Glutamatergic neuron (in vitro differentiated cells): ENCODE measurements around the gene ITGA2. TPM values are rescaled to one million over a fixed set of nuclear protein-coding genes. Genes with fewer than 3 reads are reported as not detected.

Source experiments
- DNase-seq: peaks from one replicate; pipeline ENCODE4 v3.0.0; 2022
- H3K27ac Mint-ChIP-seq: one replicate; pipeline ENCODE4 v1.8.0; 2020; ENCODE audit warnings: mild to moderate bottlenecking, mixed read lengths, inconsistent platforms; ENCODE audit not compliant: unreplicated experiment
- H3K27me3 Mint-ChIP-seq: one replicate; pipeline ENCODE4 v1.8.0; 2020; ENCODE audit warnings: mild to moderate bottlenecking, moderate library complexity, mixed read lengths, inconsistent platforms; ENCODE audit not compliant: unreplicated experiment
- H3K36me3 Mint-ChIP-seq: one replicate; pipeline ENCODE4 v1.8.0; 2020; ENCODE audit warnings: mild to moderate bottlenecking, mixed read lengths, inconsistent platforms; ENCODE audit not compliant: unreplicated experiment
- H3K4me1 Mint-ChIP-seq: one replicate; pipeline ENCODE4 v1.8.0; 2020; ENCODE audit warnings: mild to moderate bottlenecking, low read depth, mixed read lengths, inconsistent platforms; ENCODE audit not compliant: unreplicated experiment
- H3K4me3 Mint-ChIP-seq: one replicate; pipeline ENCODE4 v1.8.0; 2020; ENCODE audit warnings: mild to moderate bottlenecking, mixed read lengths, inconsistent platforms; ENCODE audit not compliant: unreplicated experiment
- H3K9me3 Mint-ChIP-seq: one replicate; pipeline ENCODE4 v1.8.0; 2020; ENCODE audit warnings: mild to moderate bottlenecking, moderate library complexity, mixed read lengths, inconsistent platforms; ENCODE audit not compliant: unreplicated experiment
- CTCF ChIP-seq: fragments of 200-600 bp; sonication (generic); IDR thresholded peaks from one replicate; pipeline ENCODE4 v1.5.0; 2021; ENCODE audit not compliant: partially characterized antibody, unreplicated experiment
- total RNA-seq: library from RNA; stranded (reverse); fragmentation: NEBNext Ultra II Directional; extraction: Animal tissue kit (Norgen Biotek cat#: 25700); gene quantifications from one replicate; pipeline ENCODE4 v1.2.1, GENCODE V29; 2021; ENCODE audit not compliant: unreplicated experiment

The ITGA2 gene
- total RNA-seq, 1 donor from 2014 or later, result not detected

- H3K9me3 Mint-ChIP-seq, result no peaks in the 10 kb centered on the region
- no peaks in the 10 kb centered on the region for H3K27me3 Mint-ChIP-seq
- H3K36me3 Mint-ChIP-seq, result no peaks in the 10 kb centered on the region
- H3K4me1 Mint-ChIP-seq, result no peaks in the 10 kb centered on the region
- no peak overlapping the region for H3K4me3 Mint-ChIP-seq
- TF ChIP-seq CTCF, result no peak
- DNase-seq, result no peak
- H3K27ac Mint-ChIP-seq, result no peak overlapping the region
Observed at GRCh38 chr5:53027913-53028312, 38.8 kb downstream of the ITGA2 start.

- H3K9me3 Mint-ChIP-seq, result no peaks in the 10 kb centered on the region
- H3K4me3 Mint-ChIP-seq, result no peak overlapping the region
- H3K27me3 Mint-ChIP-seq, result no peaks in the 10 kb centered on the region
- no peak for TF ChIP-seq CTCF
- no peaks in the 10 kb centered on the region for H3K36me3 Mint-ChIP-seq
- no peak overlapping the region for H3K27ac Mint-ChIP-seq
- no peaks in the 10 kb centered on the region for H3K4me1 Mint-ChIP-seq
- no peak for DNase-seq
Observed at GRCh38 chr5:53029608-53030007, 40.5 kb downstream of the ITGA2 start.

GRCh38 chr5:53030893-53031292, 41.7 kb downstream of the ITGA2 start:
- no peaks in the 10 kb centered on the region for H3K36me3 Mint-ChIP-seq
- no peaks in the 10 kb centered on the region for H3K4me1 Mint-ChIP-seq
- no peak for TF ChIP-seq CTCF
- DNase-seq, result no peak
- H3K27ac Mint-ChIP-seq, result no peak overlapping the region
- H3K27me3 Mint-ChIP-seq, result no peaks in the 10 kb centered on the region
- no peak overlapping the region for H3K4me3 Mint-ChIP-seq
- no peaks in the 10 kb centered on the region for H3K9me3 Mint-ChIP-seq

- H3K4me1 Mint-ChIP-seq, result no peaks in the 10 kb centered on the region
- no peak overlapping the region for H3K4me3 Mint-ChIP-seq
- H3K9me3 Mint-ChIP-seq, result no peaks in the 10 kb centered on the region
- no peak for DNase-seq
- no peaks in the 10 kb centered on the region for H3K27me3 Mint-ChIP-seq
- no peak for TF ChIP-seq CTCF
- H3K27ac Mint-ChIP-seq, result no peak overlapping the region
- no peaks in the 10 kb centered on the region for H3K36me3 Mint-ChIP-seq
Observed at GRCh38 chr5:53031695-53032096, 42.5 kb downstream of the ITGA2 start.

GRCh38 chr5:53032188-53032587, 43.0 kb downstream of the ITGA2 start:
- H3K9me3 Mint-ChIP-seq, result no peaks in the 10 kb centered on the region
- no peaks in the 10 kb centered on the region for H3K36me3 Mint-ChIP-seq
- no peak overlapping the region for H3K27ac Mint-ChIP-seq
- H3K4me3 Mint-ChIP-seq, result no peak overlapping the region
- DNase-seq, result no peak
- H3K4me1 Mint-ChIP-seq, result no peaks in the 10 kb centered on the region
- no peaks in the 10 kb centered on the region for H3K27me3 Mint-ChIP-seq
- TF ChIP-seq CTCF, result no peak
